Limb (tissue), 2 donors: ENCODE data around the gene SPATA9.
"Not testable (repeated sequence)": the region's sequence is repeated elsewhere in the genome, so short reads cannot be mapped to it uniquely, and the experiment has no call there.

Source experiments
- DNase-seq, 2 donors: peaks; one replicate each; pipeline ENCODE4 v3.0.0-alpha.2; 2016; ENCODE audit errors: extremely low spot score in 2 of 2

Gene SPATA9

DNA sequence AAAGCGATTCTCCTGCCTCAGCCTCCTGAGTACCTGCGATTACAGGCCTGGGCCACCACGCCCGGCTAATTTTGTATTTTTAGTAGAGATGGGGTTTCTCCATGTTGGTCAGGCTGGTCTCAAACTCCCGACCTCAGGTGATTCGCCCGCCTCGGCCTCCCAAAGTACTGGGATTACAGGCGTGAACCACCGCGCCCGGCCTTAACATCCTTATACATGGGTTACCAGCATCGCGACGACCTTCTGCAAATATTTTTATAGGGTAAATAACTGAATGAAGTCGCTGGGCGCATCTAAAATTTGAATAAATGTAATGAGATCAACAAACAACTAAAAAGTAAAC, 36.6 kb downstream of the SPATA9 start:
- DNase-seq, result not testable (repeated sequence)

DNA sequence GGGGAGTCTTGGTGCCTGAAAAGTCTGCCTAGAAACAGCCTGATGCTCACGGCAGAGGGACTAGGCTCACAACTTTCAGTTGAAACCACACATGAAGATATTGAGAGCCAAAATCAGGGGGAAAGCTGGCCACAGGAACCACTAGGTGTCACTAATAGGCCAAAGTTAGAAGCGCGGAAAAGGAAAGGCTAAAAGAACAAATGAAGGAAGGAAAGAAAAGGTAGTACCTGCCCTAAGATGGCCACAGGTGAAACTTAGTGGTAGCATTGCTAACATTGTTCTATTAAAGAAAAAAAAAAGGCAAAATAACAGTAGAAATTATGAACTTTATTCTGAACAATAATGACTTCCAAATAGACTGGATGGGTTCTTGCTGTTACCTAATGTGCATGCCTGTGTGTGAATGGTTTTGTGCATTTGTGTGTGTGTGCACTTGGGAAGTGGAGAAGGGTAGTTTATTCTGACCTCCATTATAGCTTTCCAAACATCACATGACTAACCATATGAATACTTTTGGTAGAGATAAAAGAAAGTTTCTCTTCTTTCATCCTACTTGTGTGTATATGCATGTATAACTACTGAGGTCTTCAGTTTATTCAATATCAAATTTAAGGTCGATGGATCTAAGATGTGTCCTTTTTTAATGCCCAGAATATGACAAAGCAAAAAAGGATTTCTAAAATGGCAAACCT, 38.3 kb downstream of the SPATA9 start:
- peak; percentile 44 to 72 for DNase-seq

- DNase-seq, result no peak
These were observed 39.6 kb downstream of the SPATA9 start for GRCh38 chr5:95643152-95643551.

DNA sequence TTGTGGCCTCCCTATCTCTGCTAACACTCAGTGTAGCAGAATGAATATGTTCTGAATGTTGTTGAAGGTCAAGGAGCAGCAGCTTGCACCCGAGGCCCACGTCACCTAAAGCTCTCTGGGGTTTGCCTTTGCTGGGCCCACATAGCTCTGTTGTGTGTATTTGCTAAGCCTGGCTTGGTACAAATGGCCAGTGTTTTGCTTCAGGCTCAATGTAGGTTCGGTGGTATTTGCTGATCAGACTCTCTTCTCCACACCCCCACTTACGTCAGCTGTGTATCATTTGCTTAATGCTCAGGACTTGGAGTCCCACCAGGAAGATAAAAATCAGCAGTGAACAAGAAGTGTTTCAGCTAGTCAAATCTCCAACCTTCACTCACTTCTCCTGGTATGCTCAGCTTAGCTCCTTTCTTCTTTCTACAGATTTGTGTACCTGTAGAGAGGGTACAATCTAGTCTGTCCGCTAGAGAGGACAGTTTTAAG, 41.0 kb downstream of the SPATA9 start:
- DNase-seq, result no peak

DNA sequence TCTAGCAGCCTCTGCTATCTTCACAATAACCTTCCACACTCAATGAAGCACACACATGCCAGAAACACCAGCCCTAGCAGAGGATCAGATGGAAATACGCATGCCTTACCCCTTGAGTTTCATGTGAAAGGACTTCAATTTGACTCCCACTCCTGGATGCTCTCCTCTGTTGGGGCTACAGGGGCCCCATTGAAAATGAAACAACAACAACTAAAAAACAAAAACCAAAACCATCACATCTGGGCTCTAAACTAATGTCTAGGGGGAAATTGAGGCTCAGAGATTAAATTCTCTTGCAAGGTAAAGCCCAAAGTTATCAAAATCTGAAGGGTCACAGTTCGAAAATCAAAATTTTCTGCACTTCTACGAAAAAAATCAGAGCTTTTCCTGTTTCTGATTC, 44.2 kb downstream of the SPATA9 start:
- DNase-seq, result no peak

DNA sequence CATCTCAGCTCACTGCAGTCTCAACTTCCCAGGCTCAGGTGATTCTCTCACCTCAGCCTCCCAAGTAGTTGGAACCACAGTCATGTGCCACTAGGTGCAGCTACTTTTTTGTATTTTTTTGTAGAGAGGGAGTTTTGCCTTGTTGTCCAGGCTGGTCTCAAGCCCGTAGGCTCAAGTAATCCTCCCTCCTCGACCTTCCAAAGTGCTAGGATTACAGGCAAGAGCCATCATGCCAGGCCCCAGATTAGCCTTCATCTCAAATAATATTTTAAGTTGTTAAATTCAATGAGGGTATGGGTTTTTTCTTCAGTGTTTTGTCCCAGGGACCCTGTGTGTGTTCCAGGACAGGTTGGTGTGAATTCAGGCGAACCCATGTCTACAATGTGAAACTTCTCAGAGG, 48.7 kb downstream of the SPATA9 start:
- no peak for DNase-seq

GRCh38 chr5:95633671-95634070, 49.1 kb downstream of the SPATA9 start:
- DNase-seq, result no peak

- not testable (repeated sequence) for DNase-seq
These were observed 49.8 kb downstream of the SPATA9 start for GRCh38 chr5:95632942-95633341.

GRCh38 chr5:95631991-95632675, 50.7 kb downstream of the SPATA9 start:
- DNase-seq, result no peak

GRCh38 chr5:95631255-95631958, 51.4 kb downstream of the SPATA9 start:
- DNase-seq, result no peak

DNA sequence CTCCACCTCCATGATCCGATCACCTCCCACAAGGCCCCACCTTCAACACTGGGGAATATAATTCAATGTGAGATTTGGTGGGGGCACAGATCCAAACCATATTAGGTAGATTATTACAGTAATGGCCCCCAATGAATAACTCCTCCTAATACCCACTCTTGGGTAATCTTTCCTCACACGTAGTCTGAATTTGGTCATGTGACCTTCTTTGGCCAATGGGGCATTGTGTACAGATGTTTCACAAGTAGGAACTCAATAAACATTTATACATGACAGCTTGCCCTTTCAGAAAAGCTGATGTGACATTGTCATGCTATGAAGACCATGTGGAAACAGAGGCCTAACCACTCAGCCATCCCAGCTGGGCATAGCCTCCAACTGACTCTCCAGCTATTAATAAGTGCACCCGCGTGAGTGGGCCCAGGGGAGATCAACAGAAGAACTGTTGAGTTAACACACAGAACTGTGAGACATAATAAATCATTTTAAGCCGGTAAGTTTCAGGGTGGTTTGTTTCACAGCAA, 52.3 kb downstream of the SPATA9 start:
- no peak for DNase-seq

- DNase-seq, result no peak
These were observed 53.9 kb downstream of the SPATA9 start for GRCh38 chr5:95628933-95629332.

GRCh38 chr5:95627971-95628810, 54.6 kb downstream of the SPATA9 start:
- DNase-seq, result no peak

DNA sequence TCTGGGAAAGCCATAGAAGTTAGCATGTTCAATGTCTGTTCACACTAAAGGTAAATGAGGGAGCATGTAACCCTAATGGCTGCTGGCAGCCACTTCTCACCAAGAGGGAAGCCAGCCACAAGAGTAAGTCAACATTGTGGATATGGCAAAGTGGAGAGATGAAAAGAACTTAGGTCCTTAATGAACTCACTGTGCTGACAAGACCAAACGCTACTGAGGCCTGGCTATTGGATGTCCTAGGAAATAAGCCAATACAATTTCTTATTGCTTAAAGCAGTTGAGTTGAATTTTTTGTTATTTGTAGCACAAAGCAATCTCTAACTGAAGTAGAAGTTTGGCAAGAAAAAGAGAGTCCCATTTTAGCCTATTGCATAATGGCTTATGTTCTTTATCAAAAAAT, 56.1 kb downstream of the SPATA9 start:
- DNase-seq, result no peak

DNA sequence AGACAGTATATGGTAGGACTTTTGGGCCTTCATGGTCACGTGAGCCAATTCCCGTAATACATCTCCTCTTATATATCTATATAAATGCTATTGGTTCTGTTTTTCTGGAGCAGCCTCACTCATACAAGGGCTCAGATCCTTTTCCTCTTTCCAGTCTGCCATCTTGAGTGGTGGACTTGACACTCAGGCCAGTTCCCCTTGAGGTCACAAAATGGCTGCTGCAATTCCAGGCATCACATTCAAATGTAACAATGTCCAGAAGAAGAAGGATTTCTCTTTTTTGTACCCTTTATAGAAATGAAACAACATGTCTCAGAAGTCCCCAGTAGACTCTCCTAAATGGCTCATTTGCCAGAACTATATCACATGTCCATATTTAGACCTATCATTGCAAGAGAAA, 58.4 kb downstream of the SPATA9 start:
- DNase-seq, result no peak

- no peak for DNase-seq
These were observed 59.1 kb downstream of the SPATA9 start for GRCh38 chr5:95623706-95624105.

- DNase-seq, result no peak
These were observed 60.8 kb downstream of the SPATA9 start for GRCh38 chr5:95621839-95622629.

DNA sequence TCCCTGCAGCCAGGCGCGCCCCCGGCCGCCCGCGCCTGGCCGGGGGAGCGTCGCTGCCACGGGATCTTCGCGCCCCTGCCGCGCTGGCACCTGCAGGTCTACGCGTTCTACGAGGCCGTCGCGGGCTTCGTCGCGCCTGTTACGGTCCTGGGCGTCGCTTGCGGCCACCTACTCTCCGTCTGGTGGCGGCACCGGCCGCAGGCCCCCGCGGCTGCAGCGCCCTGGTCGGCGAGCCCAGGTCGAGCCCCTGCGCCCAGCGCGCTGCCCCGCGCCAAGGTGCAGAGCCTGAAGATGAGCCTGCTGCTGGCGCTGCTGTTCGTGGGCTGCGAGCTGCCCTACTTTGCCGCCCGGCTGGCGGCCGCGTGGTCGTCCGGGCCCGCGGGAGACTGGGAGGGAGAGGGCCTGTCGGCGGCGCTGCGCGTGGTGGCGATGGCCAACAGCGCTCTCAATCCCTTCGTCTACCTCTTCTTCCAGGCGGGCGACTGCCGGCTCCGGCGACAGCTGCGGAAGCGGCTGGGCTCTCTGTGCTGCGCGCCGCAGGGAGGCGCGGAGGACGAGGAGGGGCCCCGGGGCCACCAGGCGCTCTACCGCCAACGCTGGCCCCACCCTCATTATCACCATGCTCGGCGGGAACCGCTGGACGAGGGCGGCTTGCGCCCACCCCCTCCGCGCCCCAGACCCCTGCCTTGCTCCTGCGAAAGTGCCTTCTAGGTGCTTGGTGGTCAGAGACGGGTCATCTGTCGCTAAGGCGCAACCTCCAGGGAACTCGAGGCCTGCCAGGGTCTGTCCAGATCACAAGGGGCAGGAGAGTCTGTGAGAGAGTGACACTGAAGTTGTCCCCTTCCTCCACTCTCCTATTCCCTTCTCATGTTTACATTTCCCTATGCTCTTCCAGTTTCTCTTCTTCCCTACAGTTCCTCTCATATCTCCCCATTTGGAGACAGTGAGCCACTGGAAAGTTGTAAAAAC, 61.6 kb downstream of the SPATA9 start:
- peak in 1 of 2 donors; percentile 66 for DNase-seq
